Right lobe of liver (tissue), 4 donors: ENCODE data around the gene CLCA1.

ENCODE experiments used
- CTCF ChIP-seq, 4 donors: fragments of 200-600 bp in 3 of 4; fragments of 450-650 bp in 1 of 4; IDR thresholded peaks; one replicate each; pipeline versions ENCODE4 v1.5.1 to v1.8.0; 2016 to 2022; ENCODE audit warnings: antibody characterized with exemption in 4 of 4, mild to moderate bottlenecking in 2 of 4
- POLR2A ChIP-seq: fragments of 450-650 bp; IDR thresholded peaks from one replicate; pipeline ENCODE4 v1.6.1; 2017; ENCODE audit warnings: antibody characterized with exemption, mild to moderate bottlenecking
- donor health status: DM: no; HTN: no; CAD: no.
- donor health status: DM: no; HTN: no; CAD: no.
- donor health status: DM: no; HTN: yes; CAD: no.

GRCh38 chr1:86461482-86461881 lies 7.2 kb upstream of the CLCA1 start:
- TF ChIP-seq CTCF (IDR thresholded peaks at IDR 0.05) (no peak), POLR2A (no peak)
